CD4-positive, alpha-beta T cell (primary cell): ENCODE measurements around the gene ADAM10. TPM values are rescaled to one million over a fixed set of nuclear protein-coding genes. Genes with fewer than 3 reads are reported as not detected.

ENCODE experiments used
- ATAC-seq: fragments of 200-7000 bp; cut with Tn5 transposase; one replicate; pipeline ENCODE4 v1.10.0; 2022; ENCODE audit warnings: mild to moderate bottlenecking; ENCODE audit not compliant: poor library complexity
- CTCF ChIA-PET: fragments of 350-600 bp; sonication (Branson Sonifier 250); formaldehyde crosslinking; loops from one replicate; lab custom pipeline; 2021; ENCODE audit warnings: antibody characterized with exemption, inconsistent platforms; lab: Charles Lee
- POLR2A ChIA-PET: fragments of 350-600 bp; sonication (Branson Sonifier 250); formaldehyde crosslinking; loops from one replicate; lab custom pipeline; 2021; ENCODE audit warnings: antibody characterized with exemption, inconsistent platforms; lab: Charles Lee
- DNase-seq, 14 experiments: peaks; one replicate each; pipeline ENCODE4 v3.0.0-alpha.2; 2013 to 2020; ENCODE audit warnings: mixed read lengths in 2 of 14
- H3K27ac ChIP-seq, 2 donors: one replicate each; pipeline versions ENCODE4 v1.5.1 to v1.7.0; 2013; ENCODE audit warnings: low read length in 2 of 2, low read depth in 1 of 2, mild to moderate bottlenecking in 1 of 2
- H3K27me3 ChIP-seq, 2 experiments: 1 replicate in 1 of 2; 2 replicates in 1 of 2; pipeline versions ENCODE4 v1.6.1 to v1.7.0; 2013; ENCODE audit warnings: low read length in 2 of 2, control low read depth in 1 of 2, mild to moderate bottlenecking in 1 of 2, moderate library complexity in 1 of 2; ENCODE audit not compliant: insufficient read depth in 2 of 2, control insufficient read depth in 1 of 2
- H3K36me3 ChIP-seq: one replicate; pipeline ENCODE4 v1.6.1; 2013; ENCODE audit warnings: low read length, control low read depth; ENCODE audit not compliant: insufficient read depth
- H3K4me1 ChIP-seq: one replicate; pipeline ENCODE4 v1.6.1; 2013; ENCODE audit warnings: low read length, control low read depth; ENCODE audit not compliant: insufficient read depth
- H3K4me3 ChIP-seq: one replicate; pipeline ENCODE4 v1.5.1; 2013; ENCODE audit warnings: mild to moderate bottlenecking, low read length, moderate library complexity
- H3K9me3 ChIP-seq, 2 experiments: 1 replicate in 1 of 2; 2 replicates in 1 of 2; pipeline versions ENCODE4 v1.6.1 to v1.7.0; 2013; ENCODE audit warnings: low read length in 2 of 2, mild to moderate bottlenecking in 2 of 2, control low read depth in 1 of 2, moderate library complexity in 1 of 2; ENCODE audit not compliant: control insufficient read depth in 1 of 2, insufficient read depth in 1 of 2
- H3K27ac Mint-ChIP-seq: one replicate; pipeline ENCODE4 v1.8.0; 2020; ENCODE audit warnings: mixed read lengths
- H3K27me3 Mint-ChIP-seq: one replicate; pipeline ENCODE4 v1.8.0; 2021; ENCODE audit warnings: mixed read lengths
- H3K36me3 Mint-ChIP-seq: one replicate; pipeline ENCODE4 v1.8.0; 2021; ENCODE audit warnings: low read depth, mixed read lengths
- H3K4me1 Mint-ChIP-seq: one replicate; pipeline ENCODE4 v1.8.0; 2021; ENCODE audit warnings: low read depth, mixed read lengths
- H3K4me3 Mint-ChIP-seq: one replicate; pipeline ENCODE4 v1.8.0; 2020; ENCODE audit warnings: mild to moderate bottlenecking, mixed read lengths
- H3K9me3 Mint-ChIP-seq: one replicate; pipeline ENCODE4 v1.8.0; 2020; ENCODE audit warnings: mixed read lengths
- CTCF ChIP-seq: fragments of 200-600 bp; IDR thresholded peaks from one replicate; pipeline ENCODE4 v1.8.0; 2022; ENCODE audit warnings: antibody characterized with exemption, mild to moderate bottlenecking
- intact Hi-C, 2 experiments: fragments of 100-400 bp; cut with DNase I in 1 of 2; cut with micrococcal nuclease in 1 of 2; formaldehyde crosslinking; loops; one replicate each; pipeline versions ENCODE4 v1.15.1 to v1.9.0; 2023 to 2025; cut with DNase I, micrococcal nuclease
- total RNA-seq, 174 experiments: library from RNA in 2 of 174; stranded (reverse) in 2 of 174; gene quantifications; one replicate each; pipeline ENCODE4 v1.2.3 and lab custom pipeline; 2021 to 2026

Gene ADAM10
- total RNA-seq, 2 experiments from 2014 or later: 70.5 to 80.4 TPM

GRCh38 chr15:58576657-58577056 is 172.8 kb downstream of the ADAM10 start:
- Mint-ChIP-seq H3K36me3 (no peaks in the 10 kb centered on the region), H3K4me3 (no peak overlapping the region), H3K9me3 (no peaks in the 10 kb centered on the region), H3K27ac (no peak overlapping the region), H3K27me3 (no peaks in the 10 kb centered on the region), H3K4me1 (peaks cover 7% of the 10 kb centered on the region)
- H3K36me3 ChIP-seq: no peaks in the 10 kb centered on the region
- ATAC-seq (no peak), DNase-seq (no peak)
- H3K4me1 ChIP-seq: peaks cover 3% of the 10 kb centered on the region
- H3K27ac ChIP-seq: no peak overlapping the region
- no peaks in the 10 kb centered on the region for H3K27me3 ChIP-seq
- H3K4me3 ChIP-seq: no peak overlapping the region
- ChIA-PET POLR2A (no interaction called here), CTCF (interaction anchor here (0.6 kb wide), 1 partner anchor 1479 kb away, joined by 3 read pairs; no protein-coding TSS in a partner anchor)
- no peak for TF ChIP-seq CTCF
- intact Hi-C loops: no loop called here
- H3K9me3 ChIP-seq: no peaks in the 10 kb centered on the region

GRCh38 chr15:58575045-58575786 is 174.3 kb downstream of the ADAM10 start:
- POLR2A ChIA-PET: interaction anchor here (1.2 kb wide), 1 partner anchor 175 kb away, joined by 5 read pairs; the partner anchor contains the start of gene ADAM10
- no peaks in the 10 kb centered on the region for H3K27me3 Mint-ChIP-seq
- intact Hi-C loops: no loop called here
- no peaks in the 10 kb centered on the region for H3K36me3 Mint-ChIP-seq
- Histone ChIP-seq H3K36me3 (no peaks in the 10 kb centered on the region), H3K9me3 (no peaks in the 10 kb centered on the region), H3K27me3 (no peaks in the 10 kb centered on the region), H3K4me1 (peaks cover 3% of the 10 kb centered on the region), H3K4me3 (no peak overlapping the region), H3K27ac (no peak overlapping the region)
- CTCF ChIA-PET: no interaction called here
- TF ChIP-seq CTCF: no peak
- no peak overlapping the region for H3K27ac Mint-ChIP-seq
- no peak overlapping the region for H3K4me3 Mint-ChIP-seq
- ATAC-seq (no peak), DNase-seq (no peak)
- peaks cover 7% of the 10 kb centered on the region for H3K4me1 Mint-ChIP-seq
- no peaks in the 10 kb centered on the region for H3K9me3 Mint-ChIP-seq

DNA sequence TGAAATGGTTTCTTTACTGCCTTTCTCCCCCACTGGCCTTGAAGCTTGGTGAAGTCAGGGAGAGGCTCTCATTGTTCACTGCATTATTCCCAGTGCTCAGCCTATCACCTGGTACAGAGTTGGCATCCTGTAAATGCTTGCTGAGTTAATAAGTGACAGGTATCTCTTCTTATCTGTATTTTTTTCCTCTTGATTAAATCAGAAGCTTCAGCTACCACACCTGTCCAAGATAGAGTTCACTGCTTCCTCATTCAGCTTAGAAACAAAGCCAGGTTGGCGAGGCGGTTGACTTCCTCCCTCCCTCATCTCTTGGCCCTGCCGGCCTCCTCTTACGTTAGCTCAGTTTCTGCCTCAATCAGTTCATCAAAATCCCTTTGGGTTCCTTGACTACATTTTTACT is 174.9 kb downstream of the ADAM10 start:
- Mint-ChIP-seq H3K9me3 (no peaks in the 10 kb centered on the region), H3K4me1 (peaks cover 7% of the 10 kb centered on the region), H3K27me3 (no peaks in the 10 kb centered on the region), H3K27ac (no peak overlapping the region), H3K36me3 (no peaks in the 10 kb centered on the region), H3K4me3 (no peak overlapping the region)
- intact Hi-C loops: no loop called here
- no peak overlapping the region for H3K27ac ChIP-seq
- TF ChIP-seq CTCF: no peak
- DNase-seq (no peak), ATAC-seq (no peak)
- no peak overlapping the region for H3K4me3 ChIP-seq
- no peaks in the 10 kb centered on the region for H3K36me3 ChIP-seq
- no peaks in the 10 kb centered on the region for H3K27me3 ChIP-seq
- ChIA-PET CTCF (no interaction called here), POLR2A (interaction anchor here (1.2 kb wide), 1 partner anchor 175 kb away, joined by 5 read pairs; the partner anchor contains the start of gene ADAM10)
- H3K9me3 ChIP-seq: no peaks in the 10 kb centered on the region
- peaks cover 3% of the 10 kb centered on the region for H3K4me1 ChIP-seq
